HG02981 (cell line): ENCODE data around the gene LRRC49.
"Not testable (repeated sequence)": the region's sequence is repeated elsewhere in the genome, so short reads cannot be mapped to it uniquely, and the experiment has no call there.

Experiments used
- ATAC-seq: cut with Tn5 transposase; IDR thresholded peaks from one replicate; pipeline ENCODE4 v1.9.1; 2021; ENCODE audit warnings: mild to moderate bottlenecking, moderate library complexity; ENCODE audit not compliant: unreplicated experiment

Gene LRRC49

GRCh38 chr15:70867911-70868467 is 24.6 kb upstream of the LRRC49 start:
- no peak for ATAC-seq

- ATAC-seq = no peak
Measured at GRCh38 chr15:70869346-70869745, 23.3 kb upstream of the LRRC49 start.

GRCh38 chr15:70870051-70870450 is 22.6 kb upstream of the LRRC49 start:
- no peak for ATAC-seq

GRCh38 chr15:70871490-70871889 is 21.1 kb upstream of the LRRC49 start:
- not testable (repeated sequence) for ATAC-seq

- ATAC-seq = no peak
Measured at GRCh38 chr15:70873232-70874054, 19.2 kb upstream of the LRRC49 start.

GRCh38 chr15:70875001-70875782 is 17.4 kb upstream of the LRRC49 start:
- ATAC-seq = no peak

- ATAC-seq = no peak
Measured at GRCh38 chr15:70876011-70876410, 16.6 kb upstream of the LRRC49 start.

GRCh38 chr15:70876683-70877082 is 15.9 kb upstream of the LRRC49 start:
- ATAC-seq = no peak

- no peak for ATAC-seq
Measured at GRCh38 chr15:70879401-70879800, 13.2 kb upstream of the LRRC49 start.

- no peak for ATAC-seq
Measured at GRCh38 chr15:70880781-70881180, 11.8 kb upstream of the LRRC49 start.

GRCh38 chr15:70882361-70882760 is 10.3 kb upstream of the LRRC49 start:
- no peak for ATAC-seq

- peak; percentile 23 for ATAC-seq
Measured at GRCh38 chr15:70892912-70893560, 410 bp downstream of the LRRC49 start.

- no peak for ATAC-seq
Measured at GRCh38 chr15:70902107-70902506, 9.5 kb downstream of the LRRC49 start.

- ATAC-seq = no peak
Measured at GRCh38 chr15:70906842-70907241, 14.2 kb downstream of the LRRC49 start.

GRCh38 chr15:70907784-70908471 is 15.3 kb downstream of the LRRC49 start:
- ATAC-seq = no peak

- ATAC-seq = no peak
Measured at GRCh38 chr15:70910958-70911357, 18.3 kb downstream of the LRRC49 start.

GRCh38 chr15:70912187-70912586 is 19.6 kb downstream of the LRRC49 start:
- no peak for ATAC-seq

GRCh38 chr15:70916531-70916930 is 23.9 kb downstream of the LRRC49 start:
- ATAC-seq = no peak

GRCh38 chr15:70917955-70918354 is 25.3 kb downstream of the LRRC49 start:
- ATAC-seq = no peak

GRCh38 chr15:70920981-70921696 is 28.5 kb downstream of the LRRC49 start:
- ATAC-seq = no peak
